ENCODE measurements around the gene CSNK1A1. TPM values are rescaled to one million over a fixed set of nuclear protein-coding genes. Genes with fewer than 3 reads are reported as not detected.
"Not testable (repeated sequence)": the region's sequence is repeated elsewhere in the genome, so short reads cannot be mapped to it uniquely, and the experiment has no call there.

CSNK1A1 gene
- total and polyA plus RNA-seq, 5 donors from 2014 or later: 134 to 234 (median 148) TPM

- Mint-ChIP-seq H3K4me3 (no peak overlapping the region), H3K36me3 (no peaks in the 10 kb centered on the region), H3K27me3 (no peaks in the 10 kb centered on the region), H3K9me3 (no peaks in the 10 kb centered on the region), H3K27ac (no peak overlapping the region), H3K4me1 (peaks cover 0 to 11% (median 6%) of the 10 kb centered on the region in 4 donors)
- Histone ChIP-seq H3K27ac (ENCODE audit: insufficient read depth, low read length, poor library complexity, severe bottlenecking) (no peak overlapping the region), H3K27me3 (ENCODE audit: control insufficient read depth, insufficient read depth, low read length) (no peaks in the 10 kb centered on the region), H3K4me1 (ENCODE audit: control insufficient read depth, insufficient read depth, low read length, poor library complexity, severe bottlenecking) (peaks cover 4% of the 10 kb centered on the region), H3K4me3 (ENCODE audit: low read depth, low read length) (no peak overlapping the region), H3K9me3 (ENCODE audit: control insufficient read depth in 2 of 2, low read length in 2 of 2) (no peaks in the 10 kb centered on the region), H3K36me3 (ENCODE audit: control insufficient read depth, insufficient read depth, low read length) (no peaks in the 10 kb centered on the region)
- ATAC-seq (ENCODE audit: low read depth in 2 of 2) (no peak), DNase-seq (no peak)
Measured at GRCh38 chr5:149572170-149572569, 20.9 kb upstream of the CSNK1A1 start.

DNA sequence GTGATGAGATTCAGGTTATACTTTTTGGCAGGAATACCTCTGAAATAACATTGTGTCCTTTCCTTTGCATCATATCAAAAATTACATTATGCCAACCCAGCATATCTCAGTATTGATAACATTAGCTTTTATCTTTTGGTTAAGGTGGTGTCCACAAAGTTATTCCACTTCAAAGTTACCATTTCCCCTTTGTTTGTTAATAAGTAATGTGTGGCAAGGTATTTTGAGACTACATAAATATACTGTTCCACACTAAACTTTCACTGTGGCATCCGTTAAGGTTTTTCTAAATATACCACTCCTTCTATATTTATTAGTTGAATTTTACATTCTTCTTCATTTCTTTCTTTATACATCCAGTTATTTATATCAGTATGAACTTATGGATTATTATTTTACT, 16.0 kb upstream of the CSNK1A1 start:
- Histone ChIP-seq H3K27ac (ENCODE audit: insufficient read depth, low read length, poor library complexity, severe bottlenecking) (no peak overlapping the region), H3K27me3 (ENCODE audit: control insufficient read depth, insufficient read depth, low read length) (no peaks in the 10 kb centered on the region), H3K9me3 (ENCODE audit: control insufficient read depth in 2 of 2, low read length in 2 of 2) (no peaks in the 10 kb centered on the region), H3K4me3 (ENCODE audit: low read depth, low read length) (no peak overlapping the region), H3K36me3 (ENCODE audit: control insufficient read depth, insufficient read depth, low read length) (no peaks in the 10 kb centered on the region), H3K4me1 (ENCODE audit: control insufficient read depth, insufficient read depth, low read length, poor library complexity, severe bottlenecking) (no peaks in the 10 kb centered on the region)
- Mint-ChIP-seq H3K27me3 (no peaks in the 10 kb centered on the region), H3K9me3 (no peaks in the 10 kb centered on the region), H3K36me3 (no peaks in the 10 kb centered on the region), H3K27ac (no peak overlapping the region), H3K4me3 (no peak overlapping the region), H3K4me1 (peaks cover 0 to 7% (median 2%) of the 10 kb centered on the region in 4 donors)
- ATAC-seq (ENCODE audit: low read depth in 2 of 2) (no peak), DNase-seq (no peak)

GRCh38 chr5:149564542-149565140, 13.4 kb upstream of the CSNK1A1 start:
- H3K4me3 ChIP-seq (ENCODE audit: low read depth, low read length); H3K27ac ChIP-seq (ENCODE audit: insufficient read depth, low read length, poor library complexity, severe bottlenecking); H3K4me3 Mint-ChIP-seq; H3K9me3 Mint-ChIP-seq; H3K36me3 ChIP-seq (ENCODE audit: control insufficient read depth, insufficient read depth, low read length); H3K27me3 Mint-ChIP-seq; H3K4me1 ChIP-seq (ENCODE audit: control insufficient read depth, insufficient read depth, low read length, poor library complexity, severe bottlenecking); H3K9me3 ChIP-seq (ENCODE audit: control insufficient read depth in 2 of 2, low read length in 2 of 2); H3K27me3 ChIP-seq (ENCODE audit: control insufficient read depth, insufficient read depth, low read length); H3K27ac Mint-ChIP-seq; H3K36me3 Mint-ChIP-seq: not testable (repeated sequence)
- peaks cover 0 to 14% (median 6%) of the 10 kb centered on the region in 4 donors for H3K4me1 Mint-ChIP-seq
- ATAC-seq (ENCODE audit: low read depth in 2 of 2) (peak; percentile 86 to 93), DNase-seq (peak in 2 of 3 donors; percentile 70 to 74)

- H3K27ac ChIP-seq (ENCODE audit: insufficient read depth, low read length, poor library complexity, severe bottlenecking): no peak overlapping the region
Measured at GRCh38 chr5:149563466-149563865, 12.2 kb upstream of the CSNK1A1 start.

GRCh38 chr5:149561848-149562247, 10.6 kb upstream of the CSNK1A1 start:
- no peaks in the 10 kb centered on the region for H3K27me3 Mint-ChIP-seq
- peak; percentile 28 to 33 for ATAC-seq (ENCODE audit: low read depth in 2 of 2)
- H3K4me3 Mint-ChIP-seq: no peak overlapping the region
- no peak overlapping the region for H3K27ac ChIP-seq (ENCODE audit: insufficient read depth, low read length, poor library complexity, severe bottlenecking)
- no peaks in the 10 kb centered on the region for H3K9me3 ChIP-seq (ENCODE audit: control insufficient read depth in 2 of 2, low read length in 2 of 2)
- DNase-seq: no peak
- H3K27ac Mint-ChIP-seq: no peak overlapping the region
- H3K36me3 ChIP-seq (ENCODE audit: control insufficient read depth, insufficient read depth, low read length): no peaks in the 10 kb centered on the region
- H3K9me3 Mint-ChIP-seq: no peaks in the 10 kb centered on the region
- H3K4me1 ChIP-seq (ENCODE audit: control insufficient read depth, insufficient read depth, low read length, poor library complexity, severe bottlenecking): peaks cover 4% of the 10 kb centered on the region
- H3K36me3 Mint-ChIP-seq: no peaks in the 10 kb centered on the region
- H3K27me3 ChIP-seq (ENCODE audit: control insufficient read depth, insufficient read depth, low read length): no peaks in the 10 kb centered on the region
- no peak overlapping the region for H3K4me3 ChIP-seq (ENCODE audit: low read depth, low read length)
- peaks cover 0 to 14% (median 6%) of the 10 kb centered on the region in 4 donors for H3K4me1 Mint-ChIP-seq

More at GRCh38 chr5:149563466-149563865, 12.2 kb upstream of the CSNK1A1 start:
- Histone ChIP-seq H3K27me3 (ENCODE audit: control insufficient read depth, insufficient read depth, low read length) (no peaks in the 10 kb centered on the region), H3K4me3 (ENCODE audit: low read depth, low read length) (no peak overlapping the region), H3K36me3 (ENCODE audit: control insufficient read depth, insufficient read depth, low read length) (no peaks in the 10 kb centered on the region), H3K9me3 (ENCODE audit: control insufficient read depth in 2 of 2, low read length in 2 of 2) (no peaks in the 10 kb centered on the region), H3K4me1 (ENCODE audit: control insufficient read depth, insufficient read depth, low read length, poor library complexity, severe bottlenecking) (peaks cover 4% of the 10 kb centered on the region)
- Mint-ChIP-seq H3K4me3 (no peak overlapping the region), H3K27ac (peak overlapping the region in 1 of 3 donors; percentile 82), H3K27me3 (no peaks in the 10 kb centered on the region), H3K9me3 (no peaks in the 10 kb centered on the region), H3K36me3 (no peaks in the 10 kb centered on the region), H3K4me1 (peaks cover 0 to 14% (median 6%) of the 10 kb centered on the region in 4 donors)
- DNase-seq (no peak), ATAC-seq (ENCODE audit: low read depth in 2 of 2) (no peak)

DNA sequence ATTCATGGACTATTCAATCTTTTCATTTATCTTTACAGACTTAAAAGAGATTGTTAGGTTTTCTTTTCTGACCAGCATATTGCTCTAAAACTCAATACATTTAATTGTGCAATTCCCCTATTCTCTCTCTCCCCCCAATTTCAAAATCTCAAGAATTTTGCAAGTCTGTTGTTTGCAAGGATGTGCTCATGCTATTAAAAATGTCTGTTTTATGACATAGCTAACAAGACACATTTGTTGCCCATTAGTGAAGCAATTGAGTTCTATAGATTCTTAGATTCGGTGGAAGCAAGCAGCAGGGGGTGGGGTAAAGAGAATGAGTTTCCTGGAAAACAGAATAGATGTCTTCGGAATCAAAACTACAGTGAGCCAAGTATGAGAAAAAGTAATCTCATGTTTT, 8.5 kb upstream of the CSNK1A1 start:
- DNase-seq (no peak), ATAC-seq (ENCODE audit: low read depth in 2 of 2) (no peak)
- Mint-ChIP-seq H3K36me3 (no peaks in the 10 kb centered on the region), H3K27ac (no peak overlapping the region), H3K4me1 (peaks cover 0 to 14% (median 6%) of the 10 kb centered on the region in 4 donors), H3K9me3 (no peaks in the 10 kb centered on the region), H3K4me3 (no peak overlapping the region), H3K27me3 (no peaks in the 10 kb centered on the region)
- H3K27me3 ChIP-seq (ENCODE audit: control insufficient read depth, insufficient read depth, low read length): no peaks in the 10 kb centered on the region
- H3K27ac ChIP-seq (ENCODE audit: insufficient read depth, low read length, poor library complexity, severe bottlenecking): no peak overlapping the region
- no peaks in the 10 kb centered on the region for H3K9me3 ChIP-seq (ENCODE audit: control insufficient read depth in 2 of 2, low read length in 2 of 2)
- no peak overlapping the region for H3K4me3 ChIP-seq (ENCODE audit: low read depth, low read length)
- H3K4me1 ChIP-seq (ENCODE audit: control insufficient read depth, insufficient read depth, low read length, poor library complexity, severe bottlenecking): peaks cover 4% of the 10 kb centered on the region
- H3K36me3 ChIP-seq (ENCODE audit: control insufficient read depth, insufficient read depth, low read length): no peaks in the 10 kb centered on the region

- H3K27ac ChIP-seq (ENCODE audit: insufficient read depth, low read length, poor library complexity, severe bottlenecking): no peak overlapping the region
- H3K9me3 Mint-ChIP-seq: no peaks in the 10 kb centered on the region
- H3K36me3 ChIP-seq (ENCODE audit: control insufficient read depth, insufficient read depth, low read length): peaks cover 5% of the 10 kb centered on the region
- peaks cover 5% of the 10 kb centered on the region for H3K27me3 Mint-ChIP-seq
- H3K4me1 Mint-ChIP-seq: peaks cover 7 to 26% (median 14%) of the 10 kb centered on the region in 4 donors
- H3K4me3 ChIP-seq (ENCODE audit: low read depth, low read length): no peak overlapping the region
- no peaks in the 10 kb centered on the region for H3K27me3 ChIP-seq (ENCODE audit: control insufficient read depth, insufficient read depth, low read length)
- H3K27ac Mint-ChIP-seq: peak overlapping the region in 1 of 3 donors; percentile 36
- H3K36me3 Mint-ChIP-seq: peaks cover 13% of the 10 kb centered on the region
- DNase-seq (no peak), ATAC-seq (ENCODE audit: low read depth in 2 of 2) (no peak)
- peak overlapping the region in 2 of 4 donors; percentile 20 to 24 for H3K4me3 Mint-ChIP-seq
- peaks cover 22% of the 10 kb centered on the region for H3K4me1 ChIP-seq (ENCODE audit: control insufficient read depth, insufficient read depth, low read length, poor library complexity, severe bottlenecking)
- no peaks in the 10 kb centered on the region for H3K9me3 ChIP-seq (ENCODE audit: control insufficient read depth in 2 of 2, low read length in 2 of 2)
Measured at GRCh38 chr5:149552553-149553160, 1.4 kb upstream of the CSNK1A1 start.

GRCh38 chr5:149552038-149552494, 827 bp upstream of the CSNK1A1 start:
- Histone ChIP-seq H3K36me3 (ENCODE audit: control insufficient read depth, insufficient read depth, low read length) (peaks cover 7% of the 10 kb centered on the region), H3K4me3 (ENCODE audit: low read depth, low read length) (peak overlapping the region; percentile 90), H3K9me3 (ENCODE audit: control insufficient read depth in 2 of 2, low read length in 2 of 2) (no peaks in the 10 kb centered on the region), H3K4me1 (ENCODE audit: control insufficient read depth, insufficient read depth, low read length, poor library complexity, severe bottlenecking) (peaks cover 28% of the 10 kb centered on the region), H3K27me3 (ENCODE audit: control insufficient read depth, insufficient read depth, low read length) (no peaks in the 10 kb centered on the region), H3K27ac (ENCODE audit: insufficient read depth, low read length, poor library complexity, severe bottlenecking) (peak overlapping the region; percentile 97)
- Mint-ChIP-seq H3K27me3 (peaks cover 5% of the 10 kb centered on the region), H3K4me1 (peaks cover 13 to 32% (median 20%) of the 10 kb centered on the region in 4 donors), H3K27ac (peak overlapping the region; percentile 99), H3K9me3 (no peaks in the 10 kb centered on the region), H3K4me3 (peak overlapping the region; percentile 96 to 100 (median 100)), H3K36me3 (peaks cover 18% of the 10 kb centered on the region)
- ATAC-seq (ENCODE audit: low read depth in 2 of 2): no peak
- DNase-seq: no peak
